Measurements from ENCODE around the gene MYL6B. TPM values are rescaled to one million over a fixed set of nuclear protein-coding genes. Genes with fewer than 3 reads are reported as not detected.

The MYL6B gene
- total RNA-seq, 1 experiment from 2014 or later = 66.5 TPM

DNA sequence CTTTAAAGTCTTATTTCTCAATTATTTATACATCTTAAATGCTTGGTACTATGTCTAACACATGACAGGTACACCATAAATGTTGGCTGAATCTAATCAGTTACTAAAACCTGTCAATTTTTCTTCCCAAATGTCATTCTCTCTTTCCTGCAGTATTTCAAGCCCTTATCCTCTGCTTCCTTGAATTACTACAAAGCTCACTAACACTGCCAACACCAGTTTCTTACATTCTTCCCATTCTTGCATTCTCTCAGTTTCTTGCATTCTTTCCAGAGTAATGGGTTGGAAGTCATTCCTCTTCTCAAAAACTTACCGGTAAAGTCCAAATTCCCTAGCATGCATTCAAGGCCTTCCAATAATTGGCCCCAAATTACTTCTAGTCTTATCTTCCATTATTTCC lies 46.4 kb downstream of the MYL6B start:
- Histone ChIP-seq H3K36me3 (ENCODE audit: control insufficient read depth, insufficient read depth, low read length) (no peaks in the 10 kb centered on the region), H3K27me3 (ENCODE audit: control insufficient read depth, insufficient read depth, low read length) (no peaks in the 10 kb centered on the region), H3K27ac (ENCODE audit: low read length) (no peak overlapping the region), H3K9me3 (ENCODE audit: control insufficient read depth, insufficient read depth, low read depth, low read length) (no peaks in the 10 kb centered on the region), H3K4me3 (ENCODE audit: low read depth in 2 of 2, low read length in 2 of 2) (no peak overlapping the region), H3K4me1 (ENCODE audit: control insufficient read depth, insufficient read depth, low read length) (peaks cover 3% of the 10 kb centered on the region; the same call in 1 of the 2 replicates)
- intact Hi-C loops (cut with micrococcal nuclease; ENCODE audit: unreplicated experiment) = no loop called here
- no peak for ATAC-seq
- TF ChIP-seq SIN3A (IDR thresholded peaks at IDR 0.05; ENCODE audit: borderline replicate concordance, insufficient read depth, low read depth, low read length) = no peak
- TF ChIP-seq, protein P1, sequence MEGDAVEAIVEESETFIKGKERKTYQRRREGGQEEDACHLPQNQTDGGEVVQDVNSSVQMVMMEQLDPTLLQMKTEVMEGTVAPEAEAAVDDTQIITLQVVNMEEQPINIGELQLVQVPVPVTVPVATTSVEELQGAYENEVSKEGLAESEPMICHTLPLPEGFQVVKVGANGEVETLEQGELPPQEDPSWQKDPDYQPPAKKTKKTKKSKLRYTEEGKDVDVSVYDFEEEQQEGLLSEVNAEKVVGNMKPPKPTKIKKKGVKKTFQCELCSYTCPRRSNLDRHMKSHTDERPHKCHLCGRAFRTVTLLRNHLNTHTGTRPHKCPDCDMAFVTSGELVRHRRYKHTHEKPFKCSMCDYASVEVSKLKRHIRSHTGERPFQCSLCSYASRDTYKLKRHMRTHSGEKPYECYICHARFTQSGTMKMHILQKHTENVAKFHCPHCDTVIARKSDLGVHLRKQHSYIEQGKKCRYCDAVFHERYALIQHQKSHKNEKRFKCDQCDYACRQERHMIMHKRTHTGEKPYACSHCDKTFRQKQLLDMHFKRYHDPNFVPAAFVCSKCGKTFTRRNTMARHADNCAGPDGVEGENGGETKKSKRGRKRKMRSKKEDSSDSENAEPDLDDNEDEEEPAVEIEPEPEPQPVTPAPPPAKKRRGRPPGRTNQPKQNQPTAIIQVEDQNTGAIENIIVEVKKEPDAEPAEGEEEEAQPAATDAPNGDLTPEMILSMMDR (IDR thresholded peaks at IDR 0.05) = no peak
- TF ChIP-seq POLR2AphosphoS5 (IDR thresholded peaks at IDR 0.05; ENCODE audit: low read depth, low read length) = no peak
- no peak for DNase-seq (ENCODE audit: low read depth, low spot score)
- CTCF ChIA-PET = no interaction called here
- in situ Hi-C loops (cut with HindIII; ENCODE audit: low pct_unique_long_range_greater_than_20kb, low sequenced_read_pairs) = no loop called here
- BruUV-seq (replicated peaks) = no TSS peak
- POLR2A ChIA-PET = no interaction called here

DNA sequence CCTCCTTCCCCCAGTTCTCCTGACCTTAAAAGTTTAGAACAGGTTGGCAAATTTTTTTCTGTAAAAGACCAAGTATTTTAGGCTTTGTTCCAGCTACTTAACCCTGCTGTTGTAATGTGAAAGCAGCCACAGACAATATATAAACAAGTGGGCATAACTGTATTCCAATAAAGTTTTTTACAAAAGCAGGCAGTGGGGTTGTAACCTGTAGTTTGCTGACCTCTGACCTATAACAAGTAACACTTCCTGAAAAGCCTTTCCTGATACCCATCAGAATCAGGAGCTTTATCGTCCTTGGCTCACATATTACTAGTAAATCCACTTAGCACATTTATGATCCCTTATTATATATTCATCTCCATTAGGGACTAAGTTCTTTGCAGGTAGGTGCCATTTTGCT lies 50.0 kb downstream of the MYL6B start:
- ChIA-PET POLR2A (interaction anchor here (0.7 kb wide), 1 partner anchor 10 kb away, joined by 3 read pairs; no protein-coding TSS in a partner anchor), CTCF (no interaction called here)
- DNase-seq (ENCODE audit: low read depth, low spot score) = no peak
- no peak for ATAC-seq
- no peak overlapping the region for H3K27ac ChIP-seq (ENCODE audit: low read length)
- in situ Hi-C loops (cut with HindIII; ENCODE audit: low pct_unique_long_range_greater_than_20kb, low sequenced_read_pairs) = no loop called here
- 0 out of 2 replicates have a peak, but pooled peaks have one; percentile 11 for TF ChIP-seq POLR2AphosphoS5 (IDR thresholded peaks at IDR 0.05; ENCODE audit: low read depth, low read length)
- TF ChIP-seq, protein P2, sequence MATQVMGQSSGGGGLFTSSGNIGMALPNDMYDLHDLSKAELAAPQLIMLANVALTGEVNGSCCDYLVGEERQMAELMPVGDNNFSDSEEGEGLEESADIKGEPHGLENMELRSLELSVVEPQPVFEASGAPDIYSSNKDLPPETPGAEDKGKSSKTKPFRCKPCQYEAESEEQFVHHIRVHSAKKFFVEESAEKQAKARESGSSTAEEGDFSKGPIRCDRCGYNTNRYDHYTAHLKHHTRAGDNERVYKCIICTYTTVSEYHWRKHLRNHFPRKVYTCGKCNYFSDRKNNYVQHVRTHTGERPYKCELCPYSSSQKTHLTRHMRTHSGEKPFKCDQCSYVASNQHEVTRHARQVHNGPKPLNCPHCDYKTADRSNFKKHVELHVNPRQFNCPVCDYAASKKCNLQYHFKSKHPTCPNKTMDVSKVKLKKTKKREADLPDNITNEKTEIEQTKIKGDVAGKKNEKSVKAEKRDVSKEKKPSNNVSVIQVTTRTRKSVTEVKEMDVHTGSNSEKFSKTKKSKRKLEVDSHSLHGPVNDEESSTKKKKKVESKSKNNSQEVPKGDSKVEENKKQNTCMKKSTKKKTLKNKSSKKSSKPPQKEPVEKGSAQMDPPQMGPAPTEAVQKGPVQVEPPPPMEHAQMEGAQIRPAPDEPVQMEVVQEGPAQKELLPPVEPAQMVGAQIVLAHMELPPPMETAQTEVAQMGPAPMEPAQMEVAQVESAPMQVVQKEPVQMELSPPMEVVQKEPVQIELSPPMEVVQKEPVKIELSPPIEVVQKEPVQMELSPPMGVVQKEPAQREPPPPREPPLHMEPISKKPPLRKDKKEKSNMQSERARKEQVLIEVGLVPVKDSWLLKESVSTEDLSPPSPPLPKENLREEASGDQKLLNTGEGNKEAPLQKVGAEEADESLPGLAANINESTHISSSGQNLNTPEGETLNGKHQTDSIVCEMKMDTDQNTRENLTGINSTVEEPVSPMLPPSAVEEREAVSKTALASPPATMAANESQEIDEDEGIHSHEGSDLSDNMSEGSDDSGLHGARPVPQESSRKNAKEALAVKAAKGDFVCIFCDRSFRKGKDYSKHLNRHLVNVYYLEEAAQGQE (IDR thresholded peaks at IDR 0.05; ENCODE audit: insufficient read depth in 1 of 2, low read depth in 2 of 2, low read length in 1 of 2) = no peak
- peaks cover 12% of the 10 kb centered on the region for H3K36me3 ChIP-seq (ENCODE audit: control insufficient read depth, insufficient read depth, low read length)
- BruUV-seq (replicated peaks) = no TSS peak
- peaks cover 3% of the 10 kb centered on the region; the same call in 1 of the 2 replicates for H3K4me1 ChIP-seq (ENCODE audit: control insufficient read depth, insufficient read depth, low read length)
- no peaks in the 10 kb centered on the region for H3K9me3 ChIP-seq (ENCODE audit: control insufficient read depth, insufficient read depth, low read depth, low read length)
- intact Hi-C loops (cut with micrococcal nuclease; ENCODE audit: unreplicated experiment) = no loop called here
- H3K27me3 ChIP-seq (ENCODE audit: control insufficient read depth, insufficient read depth, low read length) = no peaks in the 10 kb centered on the region
- H3K4me3 ChIP-seq (ENCODE audit: low read depth in 2 of 2, low read length in 2 of 2) = no peak overlapping the region

DNA sequence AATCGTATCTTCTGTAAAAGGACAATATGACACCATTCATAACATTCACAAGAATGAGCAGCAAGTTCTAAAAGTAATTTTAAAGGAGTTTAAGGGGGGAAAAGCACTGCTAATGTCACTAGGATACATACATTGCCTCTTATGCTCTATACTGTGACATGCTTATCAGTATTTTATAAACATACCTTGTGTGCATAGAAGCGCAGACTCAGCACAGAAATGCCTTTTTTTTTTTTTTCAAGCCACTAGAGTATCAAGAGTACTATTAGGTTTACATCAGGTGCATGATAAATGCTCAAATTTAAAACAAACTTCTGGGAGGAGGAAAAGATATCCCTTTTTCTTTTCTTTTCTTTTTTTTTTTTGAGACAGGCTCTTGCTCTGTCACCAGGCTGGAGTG lies 50.5 kb downstream of the MYL6B start:
- no peak overlapping the region for H3K4me3 ChIP-seq (ENCODE audit: low read depth in 2 of 2, low read length in 2 of 2)
- peaks cover 15% of the 10 kb centered on the region for H3K36me3 ChIP-seq (ENCODE audit: control insufficient read depth, insufficient read depth, low read length)
- H3K27ac ChIP-seq (ENCODE audit: low read length) = no peak overlapping the region
- no peaks in the 10 kb centered on the region for H3K27me3 ChIP-seq (ENCODE audit: control insufficient read depth, insufficient read depth, low read length)
- no peaks in the 10 kb centered on the region for H3K9me3 ChIP-seq (ENCODE audit: control insufficient read depth, insufficient read depth, low read depth, low read length)
- in situ Hi-C loops (cut with HindIII; ENCODE audit: low pct_unique_long_range_greater_than_20kb, low sequenced_read_pairs) (no loop called here), intact Hi-C loops (cut with micrococcal nuclease; ENCODE audit: unreplicated experiment) (no loop called here)
- peaks cover 3% of the 10 kb centered on the region; the same call in 1 of the 2 replicates for H3K4me1 ChIP-seq (ENCODE audit: control insufficient read depth, insufficient read depth, low read length)
- no TSS peak for BruUV-seq (replicated peaks)
- ChIA-PET POLR2A (interaction anchor here (0.7 kb wide), 1 partner anchor 99 kb away, joined by 3 read pairs; no protein-coding TSS in a partner anchor), CTCF (no interaction called here)
- DNase-seq (ENCODE audit: low read depth, low spot score) (no peak), ATAC-seq (no peak)
- 0 out of 2 replicates have a peak, but pooled peaks have one; percentile 8 for TF ChIP-seq POLR2AphosphoS5 (IDR thresholded peaks at IDR 0.05; ENCODE audit: low read depth, low read length)
- no peak for TF ChIP-seq SIN3A (IDR thresholded peaks at IDR 0.05; ENCODE audit: borderline replicate concordance, insufficient read depth, low read depth, low read length)

Measured in Panc1 (cell line).